DND-41 (cell line): ENCODE data around the gene GNG10.

Experiments used
- ATAC-seq: fragments of 200-7000 bp; cut with Tn5 transposase; 3 replicates; pipeline ENCODE4 v1.9.1; 2021; ENCODE audit warnings: low read depth; ENCODE audit not compliant: insufficient read depth
- DNase-seq: peaks from one replicate; pipeline ENCODE4 v3.0.0-alpha.2; 2020
- H2AFZ ChIP-seq: 2 replicates; pipeline ENCODE4 v1.6.0; 2012; ENCODE audit warnings: low read depth, low read length
- H3K27ac ChIP-seq: 2 replicates; pipeline ENCODE4 v1.5.1; 2012; ENCODE audit warnings: low read length, inconsistent platforms
- H3K27me3 ChIP-seq: fragments of 200-600 bp; sonication (generic); 2 replicates; pipeline ENCODE4 v1.6.0; 2012; ENCODE audit warnings: low read length, mild to moderate bottlenecking, inconsistent platforms; ENCODE audit not compliant: insufficient read depth, poor library complexity
- H3K36me3 ChIP-seq: 2 replicates; pipeline ENCODE4 v1.5.1; 2012; ENCODE audit warnings: low read length, inconsistent platforms; ENCODE audit not compliant: insufficient read depth
- H3K4me1 ChIP-seq: 2 replicates; pipeline ENCODE4 v1.5.1; 2012; ENCODE audit warnings: mild to moderate bottlenecking, low read length; ENCODE audit not compliant: insufficient read depth
- H3K4me2 ChIP-seq: 2 replicates; pipeline ENCODE4 v1.6.0; 2012; ENCODE audit warnings: mild to moderate bottlenecking, moderate library complexity, low read length, inconsistent platforms; ENCODE audit not compliant: insufficient read depth
- H3K4me3 ChIP-seq, 2 experiments: fragments of 200-600 bp in 1 of 2; shearing (Covaris generic) in 1 of 2; 2 replicates each; pipeline ENCODE4 v1.5.1; 2012 to 2016; ENCODE audit warnings: inconsistent platforms in 2 of 2, low read length in 2 of 2, mild to moderate bottlenecking in 2 of 2, low read depth in 1 of 2, moderate library complexity in 1 of 2
- H3K79me2 ChIP-seq: 2 replicates; pipeline ENCODE4 v1.6.0; 2012; ENCODE audit warnings: low read length, inconsistent platforms; ENCODE audit not compliant: insufficient read depth
- H3K9ac ChIP-seq: 2 replicates; pipeline ENCODE4 v1.6.0; 2012; ENCODE audit warnings: low read depth, mild to moderate bottlenecking, inconsistent platforms, low read length, moderate library complexity
- H3K9me3 ChIP-seq: 2 replicates; pipeline ENCODE4 v1.5.1; 2012; ENCODE audit warnings: low read length, moderate library complexity, mild to moderate bottlenecking, inconsistent platforms; ENCODE audit not compliant: insufficient read depth, severe bottlenecking
- H4K20me1 ChIP-seq: 2 replicates; pipeline ENCODE4 v1.6.0; 2012; ENCODE audit warnings: low read length; ENCODE audit not compliant: insufficient read depth
- EZH2 ChIP-seq: IDR thresholded peaks from 3 replicates; pipeline ENCODE4 v1.6.1; 2012; ENCODE audit warnings: borderline replicate concordance, low read depth, mild to moderate bottlenecking, moderate library complexity, low read length, inconsistent platforms; ENCODE audit not compliant: severe bottlenecking
- TF ChIP-seq, protein P1 (sequence below): IDR thresholded peaks from 2 replicates; pipeline ENCODE4 v1.5.1; 2012; ENCODE audit warnings: borderline replicate concordance, low read length, moderate library complexity, mild to moderate bottlenecking; ENCODE audit not compliant: poor library complexity, severe bottlenecking; ENCODE audit errors: extremely low read depth

GNG10 gene

DNA sequence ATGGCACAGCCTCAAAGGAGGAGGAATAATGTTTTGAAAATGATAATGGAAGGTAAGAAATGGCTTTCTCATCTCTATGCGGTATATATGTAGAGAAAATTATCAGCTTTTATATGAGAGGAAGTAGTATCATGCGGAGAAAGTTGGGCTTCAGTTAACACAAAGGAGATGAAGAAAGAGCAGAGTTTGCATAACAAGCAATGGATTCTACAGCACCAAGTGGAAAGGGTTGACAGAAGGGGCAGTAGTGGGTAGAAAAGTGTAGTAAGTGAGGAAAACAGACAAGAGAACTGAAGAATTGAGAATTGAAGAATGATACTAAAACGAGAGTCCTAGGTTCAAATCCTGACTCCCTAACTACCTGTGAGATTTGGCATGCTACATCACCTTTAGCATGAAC, 51.0 kb downstream of the GNG10 start:
- Histone ChIP-seq H3K27me3 (no peaks in the 10 kb centered on the region), H3K9ac (no peak overlapping the region), H3K36me3 (no peaks in the 10 kb centered on the region), H3K79me2 (no peaks in the 10 kb centered on the region), H3K4me2 (no peak overlapping the region), H3K9me3 (no peaks in the 10 kb centered on the region), H4K20me1 (no peaks in the 10 kb centered on the region), H3K4me3 (no peak overlapping the region), H3K27ac (no peak overlapping the region), H2AFZ (no peak overlapping the region), H3K4me1 (no peaks in the 10 kb centered on the region)
- DNase-seq (no peak), ATAC-seq (no peak)
- TF ChIP-seq EZH2 = no peak
- TF ChIP-seq, protein P1, sequence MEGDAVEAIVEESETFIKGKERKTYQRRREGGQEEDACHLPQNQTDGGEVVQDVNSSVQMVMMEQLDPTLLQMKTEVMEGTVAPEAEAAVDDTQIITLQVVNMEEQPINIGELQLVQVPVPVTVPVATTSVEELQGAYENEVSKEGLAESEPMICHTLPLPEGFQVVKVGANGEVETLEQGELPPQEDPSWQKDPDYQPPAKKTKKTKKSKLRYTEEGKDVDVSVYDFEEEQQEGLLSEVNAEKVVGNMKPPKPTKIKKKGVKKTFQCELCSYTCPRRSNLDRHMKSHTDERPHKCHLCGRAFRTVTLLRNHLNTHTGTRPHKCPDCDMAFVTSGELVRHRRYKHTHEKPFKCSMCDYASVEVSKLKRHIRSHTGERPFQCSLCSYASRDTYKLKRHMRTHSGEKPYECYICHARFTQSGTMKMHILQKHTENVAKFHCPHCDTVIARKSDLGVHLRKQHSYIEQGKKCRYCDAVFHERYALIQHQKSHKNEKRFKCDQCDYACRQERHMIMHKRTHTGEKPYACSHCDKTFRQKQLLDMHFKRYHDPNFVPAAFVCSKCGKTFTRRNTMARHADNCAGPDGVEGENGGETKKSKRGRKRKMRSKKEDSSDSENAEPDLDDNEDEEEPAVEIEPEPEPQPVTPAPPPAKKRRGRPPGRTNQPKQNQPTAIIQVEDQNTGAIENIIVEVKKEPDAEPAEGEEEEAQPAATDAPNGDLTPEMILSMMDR = no peak

DNA sequence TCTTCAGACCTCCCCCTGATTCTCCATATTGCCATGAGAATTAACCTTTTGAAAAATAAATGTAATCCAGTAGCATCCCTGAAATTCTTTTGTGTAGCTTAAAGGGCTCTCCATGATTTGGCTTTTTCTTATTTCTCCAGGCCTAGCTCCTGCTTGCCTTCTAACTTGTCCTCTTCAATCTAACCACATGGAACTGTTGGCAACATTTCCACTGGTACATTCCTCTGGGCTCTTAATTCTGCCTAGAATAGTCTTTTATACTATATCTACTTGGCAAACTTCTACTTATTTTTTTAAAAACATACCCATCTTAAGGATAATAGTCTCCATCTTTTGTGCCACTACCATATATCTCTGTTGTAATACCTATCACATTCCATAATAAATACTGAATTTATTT, 54.1 kb downstream of the GNG10 start:
- Histone ChIP-seq H3K79me2 (no peaks in the 10 kb centered on the region), H3K27me3 (no peaks in the 10 kb centered on the region), H3K9me3 (no peaks in the 10 kb centered on the region), H3K36me3 (no peaks in the 10 kb centered on the region), H2AFZ (no peak overlapping the region), H3K27ac (no peak overlapping the region), H4K20me1 (no peaks in the 10 kb centered on the region), H3K4me1 (no peaks in the 10 kb centered on the region), H3K4me3 (no peak overlapping the region), H3K9ac (no peak overlapping the region), H3K4me2 (no peak overlapping the region)
- no peak for TF ChIP-seq EZH2
- TF ChIP-seq, protein P1 = no peak
- no peak for ATAC-seq
- no peak for DNase-seq

DNA sequence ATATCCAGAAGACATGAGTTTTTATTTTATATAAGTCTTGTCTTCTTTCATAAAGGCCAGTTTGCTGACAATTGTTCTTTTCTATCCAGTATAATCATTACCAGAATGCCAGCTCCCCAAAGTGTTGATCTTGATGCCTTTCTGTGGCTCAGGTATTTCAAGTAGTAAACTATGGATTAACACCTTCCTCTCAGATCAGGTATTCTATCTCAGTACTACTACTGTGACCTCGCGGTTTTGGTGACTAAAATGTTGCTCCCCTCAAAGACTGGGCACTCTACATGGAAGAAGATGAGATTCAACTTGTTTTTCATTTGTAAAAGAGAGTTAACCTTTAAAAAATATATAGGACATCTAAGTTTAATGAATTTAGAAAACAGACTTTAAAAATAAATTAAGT, 58.1 kb downstream of the GNG10 start:
- H3K27me3 ChIP-seq = no peaks in the 10 kb centered on the region
- no peak overlapping the region for H3K27ac ChIP-seq
- H3K4me2 ChIP-seq = no peak overlapping the region
- no peaks in the 10 kb centered on the region for H3K9me3 ChIP-seq
- no peaks in the 10 kb centered on the region for H3K36me3 ChIP-seq
- H4K20me1 ChIP-seq = no peaks in the 10 kb centered on the region
- no peak overlapping the region for H2AFZ ChIP-seq
- no peak overlapping the region for H3K9ac ChIP-seq
- DNase-seq (no peak), ATAC-seq (no peak)
- no peak overlapping the region for H3K4me3 ChIP-seq
- H3K4me1 ChIP-seq = no peaks in the 10 kb centered on the region
- H3K79me2 ChIP-seq = no peaks in the 10 kb centered on the region
- TF ChIP-seq EZH2 = no peak
- TF ChIP-seq, protein P1 = no peak
